CD14-positive monocyte (primary cell): ENCODE measurements around the gene GPR137C. TPM values are rescaled to one million over a fixed set of nuclear protein-coding genes. Genes with fewer than 3 reads are reported as not detected.
"Not testable (repeated sequence)": the region's sequence is repeated elsewhere in the genome, so short reads cannot be mapped to it uniquely, and the experiment has no call there.

Source experiments
- DNase-seq, 3 donors: peaks; one replicate each; pipeline ENCODE4 v3.0.0-alpha.2; 2011 to 2022
- H2AFZ ChIP-seq: 2 replicates; pipeline ENCODE4 v1.6.0; 2012; ENCODE audit warnings: mild to moderate bottlenecking, low read depth, low read length, inconsistent platforms; ENCODE audit not compliant: insufficient read depth, poor library complexity, severe bottlenecking
- H3K27ac ChIP-seq, 2 donors: 1 replicate in 1 of 2; 2 replicates in 1 of 2; pipeline ENCODE4 v1.5.1; 2012 to 2013; ENCODE audit warnings: low read length in 2 of 2, control low read depth in 1 of 2, inconsistent platforms in 1 of 2, low read depth in 1 of 2, mild to moderate bottlenecking in 1 of 2
- H3K27me3 ChIP-seq, 2 donors: one replicate each; pipeline versions ENCODE4 v1.6.0 to v1.6.1; 2011 to 2013; ENCODE audit warnings: low read length in 2 of 2; ENCODE audit not compliant: control insufficient read depth in 2 of 2, insufficient read depth in 2 of 2
- H3K36me3 ChIP-seq, 2 donors: replicated peaks in 1 of 2; 1 replicate in 1 of 2; 2 replicates in 1 of 2; pipeline versions ENCODE4 v1.5.1 to v1.6.1; 2012 to 2013; ENCODE audit warnings: low read length in 2 of 2, control low read depth in 1 of 2, inconsistent platforms in 1 of 2, mild to moderate bottlenecking in 1 of 2; ENCODE audit not compliant: insufficient read depth in 2 of 2, control insufficient read depth in 1 of 2
- H3K4me1 ChIP-seq, 2 donors: 1 replicate in 1 of 2; 2 replicates in 1 of 2; pipeline versions ENCODE4 v1.5.1 to v1.6.1; 2012 to 2013; ENCODE audit warnings: low read length in 2 of 2, control low read depth in 1 of 2, inconsistent platforms in 1 of 2, mild to moderate bottlenecking in 1 of 2, moderate library complexity in 1 of 2; ENCODE audit not compliant: insufficient read depth in 2 of 2, control insufficient read depth in 1 of 2
- H3K4me2 ChIP-seq: replicated peaks from 2 replicates; pipeline ENCODE3; 2012; ENCODE audit warnings: low read length, moderate library complexity, mild to moderate bottlenecking; ENCODE audit not compliant: poor library complexity, severe bottlenecking; ENCODE audit errors: extremely low read depth
- H3K4me3 ChIP-seq, 3 experiments: fragments of 200-600 bp in 1 of 3; sonication (generic) in 1 of 3; replicated peaks in 1 of 3; 1 replicate in 2 of 3; 2 replicates in 1 of 3; pipeline ENCODE4 v1.5.1; 2011 to 2013; ENCODE audit warnings: low read length in 3 of 3, mild to moderate bottlenecking in 3 of 3, control low read depth in 2 of 3, low read depth in 2 of 3, inconsistent platforms in 1 of 3, moderate library complexity in 1 of 3
- H3K79me2 ChIP-seq: 2 replicates; pipeline ENCODE4 v1.6.0; 2012; ENCODE audit warnings: mild to moderate bottlenecking, control low read depth, inconsistent platforms, low read length, moderate library complexity; ENCODE audit not compliant: insufficient read depth
- H3K9ac ChIP-seq: 2 replicates; pipeline ENCODE4 v1.6.0; 2017; ENCODE audit warnings: low read length, mild to moderate bottlenecking; ENCODE audit not compliant: insufficient read depth, poor library complexity, severe bottlenecking
- H3K9me3 ChIP-seq, 2 donors: replicated peaks in 1 of 2; 1 replicate in 1 of 2; 2 replicates in 1 of 2; pipeline versions ENCODE4 v1.5.1 to v1.6.1; 2012 to 2013; ENCODE audit warnings: low read length in 2 of 2, control low read depth in 1 of 2; ENCODE audit not compliant: control insufficient read depth in 1 of 2, insufficient read depth in 1 of 2
- H4K20me1 ChIP-seq: 2 replicates; pipeline ENCODE4 v1.6.0; 2012; ENCODE audit warnings: mild to moderate bottlenecking, low read length, control low read depth, moderate library complexity; ENCODE audit not compliant: insufficient read depth
- H3K27ac Mint-ChIP-seq, 7 donors: one replicate each; pipeline ENCODE4 v1.8.0; 2020; ENCODE audit warnings: mild to moderate bottlenecking in 7 of 7, mixed read lengths in 7 of 7, moderate library complexity in 6 of 7, inconsistent platforms in 2 of 7
- H3K27me3 Mint-ChIP-seq, 3 donors: one replicate each; pipeline ENCODE4 v1.8.0; 2021 to 2022; ENCODE audit warnings: low read depth in 3 of 3, mild to moderate bottlenecking in 3 of 3, mixed read lengths in 3 of 3, moderate library complexity in 3 of 3, inconsistent platforms in 1 of 3
- H3K36me3 Mint-ChIP-seq, 2 donors: one replicate each; pipeline ENCODE4 v1.8.0; 2020; ENCODE audit warnings: mixed read lengths in 2 of 2, inconsistent platforms in 1 of 2, mild to moderate bottlenecking in 1 of 2
- H3K4me1 Mint-ChIP-seq: one replicate; pipeline ENCODE4 v1.8.0; 2020; ENCODE audit warnings: mild to moderate bottlenecking, mixed read lengths
- H3K4me3 Mint-ChIP-seq, 2 donors: one replicate each; pipeline ENCODE4 v1.8.0; 2020; ENCODE audit warnings: mild to moderate bottlenecking in 2 of 2, mixed read lengths in 2 of 2, moderate library complexity in 1 of 2
- H3K9me3 Mint-ChIP-seq, 7 donors: one replicate each; pipeline ENCODE4 v1.8.0; 2020 to 2022; ENCODE audit warnings: mixed read lengths in 7 of 7, mild to moderate bottlenecking in 6 of 7, moderate library complexity in 6 of 7, inconsistent platforms in 2 of 7
- WGBS: methylation state at CpG from one replicate; pipeline ENCODE4 v1.1.5; 2013; ENCODE audit warnings: missing lambda C conversion rate; ENCODE audit not compliant: insufficient coverage; 5-methylcytosine and 5-hydroxymethylcytosine counted together
- intact Hi-C, 2 donors: fragments of 100-400 bp; cut with micrococcal nuclease; formaldehyde crosslinking; loops; one replicate each; pipeline versions ENCODE4 v1.15.0 to v1.15.1; 2023
- polyA plus RNA-seq, 3 donors: library from polyadenylated mRNA; depleted of rRNA in 1 of 3; unstranded in 2 of 3; stranded (reverse) in 1 of 3; fragments of 300-500 nt in 2 of 3; fragments of >200 nt in 1 of 3; fragmentation: Illumina TruSeq in 2 of 3; gene quantifications; 1 replicate in 2 of 3; 2 replicates in 1 of 3; pipeline ENCODE4 v1.2.3, GENCODE V29; 2012 to 2021
- TF ChIP-seq, protein P1 (sequence below): fragments of 200-600 bp; IDR thresholded peaks from one replicate; pipeline ENCODE4 v1.8.0; 2022; ENCODE audit warnings: antibody characterized with exemption, mild to moderate bottlenecking

GPR137C gene
- polyA plus RNA-seq, 3 donors: 0.04 TPM; not detected in 2

DNA sequence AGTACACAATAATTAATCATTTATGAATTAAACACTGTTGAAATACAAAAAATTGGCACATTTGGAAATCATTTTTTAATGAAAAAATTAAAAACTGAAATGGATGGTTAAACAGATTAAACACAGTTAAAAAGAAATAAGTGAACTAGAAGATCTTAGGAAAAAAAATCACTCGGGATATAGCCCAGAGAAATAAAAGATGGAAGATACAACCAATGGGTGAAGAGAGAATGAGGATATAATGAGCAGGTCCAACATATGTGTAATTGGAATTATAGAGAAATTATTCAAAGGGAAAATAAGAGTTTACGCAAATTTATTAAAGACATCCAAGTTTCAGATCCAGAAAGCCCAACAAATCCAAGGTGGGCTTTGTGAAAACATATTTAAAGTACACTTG is 6.1 kb downstream of the GPR137C start:
- H3K4me3 Mint-ChIP-seq: no peak overlapping the region
- no CpG with 5 or more reads among the region's 2 CpGs for WGBS
- Histone ChIP-seq H3K36me3 (no peaks in the 10 kb centered on the region), H3K79me2 (no peaks in the 10 kb centered on the region), H3K27ac (no peak overlapping the region), H3K4me3 (no peak overlapping the region), H3K9me3 (peaks cover 0 to 4% of the 10 kb centered on the region in 2 donors), H4K20me1 (no peaks in the 10 kb centered on the region), H2AFZ (no peak overlapping the region), H3K4me2 (no peak overlapping the region), H3K9ac (no peak overlapping the region), H3K4me1 (peaks cover 7 to 8% of the 10 kb centered on the region in 2 donors), H3K27me3 (peaks cover 2 to 3% of the 10 kb centered on the region in 2 donors)
- no peak overlapping the region for H3K27ac Mint-ChIP-seq
- peaks cover 6% of the 10 kb centered on the region for H3K4me1 Mint-ChIP-seq
- TF ChIP-seq, protein P1, sequence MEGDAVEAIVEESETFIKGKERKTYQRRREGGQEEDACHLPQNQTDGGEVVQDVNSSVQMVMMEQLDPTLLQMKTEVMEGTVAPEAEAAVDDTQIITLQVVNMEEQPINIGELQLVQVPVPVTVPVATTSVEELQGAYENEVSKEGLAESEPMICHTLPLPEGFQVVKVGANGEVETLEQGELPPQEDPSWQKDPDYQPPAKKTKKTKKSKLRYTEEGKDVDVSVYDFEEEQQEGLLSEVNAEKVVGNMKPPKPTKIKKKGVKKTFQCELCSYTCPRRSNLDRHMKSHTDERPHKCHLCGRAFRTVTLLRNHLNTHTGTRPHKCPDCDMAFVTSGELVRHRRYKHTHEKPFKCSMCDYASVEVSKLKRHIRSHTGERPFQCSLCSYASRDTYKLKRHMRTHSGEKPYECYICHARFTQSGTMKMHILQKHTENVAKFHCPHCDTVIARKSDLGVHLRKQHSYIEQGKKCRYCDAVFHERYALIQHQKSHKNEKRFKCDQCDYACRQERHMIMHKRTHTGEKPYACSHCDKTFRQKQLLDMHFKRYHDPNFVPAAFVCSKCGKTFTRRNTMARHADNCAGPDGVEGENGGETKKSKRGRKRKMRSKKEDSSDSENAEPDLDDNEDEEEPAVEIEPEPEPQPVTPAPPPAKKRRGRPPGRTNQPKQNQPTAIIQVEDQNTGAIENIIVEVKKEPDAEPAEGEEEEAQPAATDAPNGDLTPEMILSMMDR: no peak
- H3K9me3 Mint-ChIP-seq: peaks cover 3 to 14% (median 7%) of the 10 kb centered on the region in 7 donors
- H3K27me3 Mint-ChIP-seq: peaks cover 0 to 6% (median 5%) of the 10 kb centered on the region in 3 donors
- intact Hi-C loops: loop anchor here (10.0 kb wide), 3 partner anchors 146 to 236 kb away; partner anchors contain the start of genes GNPNAT1 (in 1 of the 2), PSMC6 (in 1 of the 2) and STYX (in 1 of the 2)
- DNase-seq: no peak
- no peaks in the 10 kb centered on the region for H3K36me3 Mint-ChIP-seq

DNA sequence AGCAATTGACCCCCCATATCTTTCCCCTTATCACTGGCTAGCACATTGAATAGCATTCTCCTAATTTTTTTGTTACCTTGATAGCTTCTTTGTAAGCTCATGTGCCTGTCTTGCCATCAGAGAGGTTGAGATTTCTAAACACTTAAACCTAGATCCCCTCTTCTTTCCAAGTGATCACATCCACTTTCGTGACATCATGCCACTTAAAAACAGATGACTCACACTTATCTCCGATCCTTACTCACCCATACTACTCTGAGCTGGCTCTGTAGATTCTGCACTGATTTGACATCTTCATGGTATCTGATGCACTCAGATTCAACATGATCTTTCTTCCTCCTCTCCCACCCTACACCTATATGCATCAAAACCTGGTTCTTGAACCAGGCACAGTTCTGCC is 10.5 kb downstream of the GPR137C start:
- no peaks in the 10 kb centered on the region for H3K79me2 ChIP-seq
- no peaks in the 10 kb centered on the region for H4K20me1 ChIP-seq
- H3K9ac ChIP-seq: no peak overlapping the region
- Mint-ChIP-seq H3K27me3 (peaks cover 1 to 5% (median 2%) of the 10 kb centered on the region in 3 donors), H3K27ac (no peak overlapping the region), H3K4me1 (no peaks in the 10 kb centered on the region), H3K36me3 (no peaks in the 10 kb centered on the region), H3K4me3 (no peak overlapping the region), H3K9me3 (peaks cover 7 to 20% (median 11%) of the 10 kb centered on the region in 7 donors)
- TF ChIP-seq, protein P1: no peak
- H3K4me1 ChIP-seq: no peaks in the 10 kb centered on the region
- no peak overlapping the region for H3K4me2 ChIP-seq
- H3K4me3 ChIP-seq: no peak overlapping the region
- WGBS: 94% methylated on average over 2 of the region's 2 CpGs
- no peak overlapping the region for H3K27ac ChIP-seq
- peaks cover 0 to 7% of the 10 kb centered on the region in 2 donors for H3K9me3 ChIP-seq
- no peak overlapping the region for H2AFZ ChIP-seq
- peak in 1 of 3 donors; percentile 6 for DNase-seq
- intact Hi-C loops: no loop called here
- no peaks in the 10 kb centered on the region for H3K36me3 ChIP-seq
- no peaks in the 10 kb centered on the region for H3K27me3 ChIP-seq

DNA sequence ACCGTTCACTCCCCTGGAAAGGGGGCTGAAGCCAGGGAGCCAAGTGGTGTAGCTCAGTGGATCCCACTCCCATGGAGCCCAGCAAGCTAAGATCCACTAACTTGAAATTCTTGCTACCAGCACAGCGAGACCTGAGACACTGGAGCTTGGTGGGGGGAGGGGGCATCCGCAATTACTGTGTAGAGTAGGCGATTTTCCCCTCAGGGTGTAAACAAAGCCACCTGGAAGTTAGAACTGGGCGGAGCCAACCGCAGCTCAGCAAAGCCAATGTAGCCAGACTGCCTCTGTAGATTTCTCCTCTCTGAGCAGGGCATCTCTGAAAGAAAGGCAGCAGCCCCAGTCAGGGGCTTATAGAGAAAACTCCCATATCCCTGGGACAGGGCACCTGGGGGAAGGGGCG is 15.8 kb downstream of the GPR137C start:
- H3K27ac Mint-ChIP-seq, H3K4me1 Mint-ChIP-seq, H3K36me3 ChIP-seq, H4K20me1 ChIP-seq, H2AFZ ChIP-seq, H3K4me3 ChIP-seq, H3K79me2 ChIP-seq, H3K4me1 ChIP-seq, H3K36me3 Mint-ChIP-seq, H3K27me3 ChIP-seq, H3K4me3 Mint-ChIP-seq, intact Hi-C loops, H3K4me2 ChIP-seq, H3K9ac ChIP-seq, H3K27ac ChIP-seq, DNase-seq: not testable (repeated sequence)
- H3K9me3 ChIP-seq: peaks cover 0 to 13% of the 10 kb centered on the region in 2 donors
- peaks cover 1 to 11% (median 4%) of the 10 kb centered on the region in 3 donors for H3K27me3 Mint-ChIP-seq
- WGBS: 100% methylated on average over 2 of the region's 7 CpGs
- H3K9me3 Mint-ChIP-seq: peaks cover 36 to 47% (median 45%) of the 10 kb centered on the region in 7 donors
